Measurements from ENCODE around the gene AHCYL2.

DNA sequence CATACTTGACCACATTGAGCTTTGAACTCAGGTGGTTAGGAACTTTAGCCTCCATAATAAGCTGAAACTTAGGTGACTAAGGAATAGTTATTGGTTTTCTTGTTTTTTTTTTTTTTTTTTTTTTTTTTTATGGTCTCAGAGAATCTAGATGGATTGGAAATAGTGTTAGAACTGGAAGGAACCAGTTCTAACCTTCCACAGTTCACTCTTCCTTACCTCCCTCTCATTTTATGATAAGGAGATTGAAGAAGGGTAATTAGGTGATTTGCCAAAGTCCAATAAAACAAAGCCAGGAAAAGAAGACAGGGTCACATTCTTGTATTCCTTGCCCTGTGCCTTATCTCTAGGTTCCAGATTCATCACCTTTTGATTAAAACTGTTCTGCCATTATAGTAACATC is 137.7 kb downstream of the AHCYL2 start:
- TF ChIP-seq, protein P1, sequence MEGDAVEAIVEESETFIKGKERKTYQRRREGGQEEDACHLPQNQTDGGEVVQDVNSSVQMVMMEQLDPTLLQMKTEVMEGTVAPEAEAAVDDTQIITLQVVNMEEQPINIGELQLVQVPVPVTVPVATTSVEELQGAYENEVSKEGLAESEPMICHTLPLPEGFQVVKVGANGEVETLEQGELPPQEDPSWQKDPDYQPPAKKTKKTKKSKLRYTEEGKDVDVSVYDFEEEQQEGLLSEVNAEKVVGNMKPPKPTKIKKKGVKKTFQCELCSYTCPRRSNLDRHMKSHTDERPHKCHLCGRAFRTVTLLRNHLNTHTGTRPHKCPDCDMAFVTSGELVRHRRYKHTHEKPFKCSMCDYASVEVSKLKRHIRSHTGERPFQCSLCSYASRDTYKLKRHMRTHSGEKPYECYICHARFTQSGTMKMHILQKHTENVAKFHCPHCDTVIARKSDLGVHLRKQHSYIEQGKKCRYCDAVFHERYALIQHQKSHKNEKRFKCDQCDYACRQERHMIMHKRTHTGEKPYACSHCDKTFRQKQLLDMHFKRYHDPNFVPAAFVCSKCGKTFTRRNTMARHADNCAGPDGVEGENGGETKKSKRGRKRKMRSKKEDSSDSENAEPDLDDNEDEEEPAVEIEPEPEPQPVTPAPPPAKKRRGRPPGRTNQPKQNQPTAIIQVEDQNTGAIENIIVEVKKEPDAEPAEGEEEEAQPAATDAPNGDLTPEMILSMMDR (IDR thresholded peaks at IDR 0.05; ENCODE audit: low read length): no peak
- TF ChIP-seq EZH2 (IDR thresholded peaks at IDR 0.05; ENCODE audit: borderline replicate concordance, low read length): no peak

Data from OCI-LY1 (cell line).